AG09309 (cell line): ENCODE results near the gene STK26.

Experiments
- DNase-seq: peaks from one replicate; pipeline ENCODE4 v3.0.0-alpha.2; 2010; ENCODE audit warnings: low read depth
- H3K4me3 ChIP-seq: 2 replicates; pipeline ENCODE4 v1.5.1; 2011; ENCODE audit warnings: mild to moderate bottlenecking, low read depth, low read length, moderate library complexity; ENCODE audit not compliant: control insufficient read depth
- CTCF ChIP-seq: IDR thresholded peaks from 2 replicates; pipeline ENCODE4 v1.5.1; 2011; ENCODE audit warnings: mild to moderate bottlenecking, low read depth, low read length, inconsistent platforms; ENCODE audit not compliant: insufficient read depth, control insufficient read depth; ENCODE audit errors: missing control alignments

The STK26 gene

GRCh38 chrX:132022967-132023895 lies at the start of gene STK26:
STK26 (plus strand) TSS chrX:132023302; CDS start chrX:132023618, 316 bp downstream.
- no peak for TF ChIP-seq CTCF
- DNase-seq: no peak

GRCh38 chrX:131975851-131976250 lies 47.3 kb upstream of the STK26 start:
- TF ChIP-seq CTCF: no peak
- no peak for DNase-seq
- no peak overlapping the region for H3K4me3 ChIP-seq

More at GRCh38 chrX:132022967-132023895, at the start of gene STK26:
- peak within 1 kb of the TSS; percentile 64 for H3K4me3 ChIP-seq

- no peak overlapping the region for H3K4me3 ChIP-seq
- DNase-seq: no peak
- TF ChIP-seq CTCF: no peak
Measured at GRCh38 chrX:131977619-131978018, 45.5 kb upstream of the STK26 start.

- no peak for TF ChIP-seq CTCF
- H3K4me3 ChIP-seq: no peak overlapping the region
Measured at GRCh38 chrX:131979116-131979515, 44.0 kb upstream of the STK26 start.

DNA sequence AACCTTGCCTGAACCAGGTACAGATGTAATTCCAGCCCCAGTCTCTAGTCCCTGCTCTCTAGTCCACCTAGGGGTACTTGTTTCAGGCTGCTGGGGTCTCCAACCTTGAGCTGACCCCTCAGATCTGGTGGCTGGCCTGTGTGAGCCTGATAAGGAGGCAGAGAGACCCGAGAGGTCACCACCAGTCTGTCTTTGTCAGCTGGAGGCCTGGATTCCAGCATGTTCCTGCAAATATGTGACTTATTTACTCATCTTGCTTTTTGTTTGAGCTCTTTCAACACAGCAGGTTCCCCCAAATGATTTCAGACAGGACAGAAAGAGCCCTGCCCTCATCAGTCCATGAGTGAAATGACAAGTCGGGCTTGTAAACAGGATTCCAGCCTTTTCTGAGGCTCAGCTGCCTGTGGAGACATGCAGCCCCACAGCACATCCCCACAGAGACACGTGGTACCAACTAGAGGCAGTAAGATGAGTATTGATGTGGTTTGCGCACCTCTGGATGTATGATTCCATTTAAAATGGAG lies 37.5 kb upstream of the STK26 start:
- no peak for TF ChIP-seq CTCF
- DNase-seq: no peak

More at GRCh38 chrX:131979116-131979515, 44.0 kb upstream of the STK26 start:
- DNase-seq: no peak

DNA sequence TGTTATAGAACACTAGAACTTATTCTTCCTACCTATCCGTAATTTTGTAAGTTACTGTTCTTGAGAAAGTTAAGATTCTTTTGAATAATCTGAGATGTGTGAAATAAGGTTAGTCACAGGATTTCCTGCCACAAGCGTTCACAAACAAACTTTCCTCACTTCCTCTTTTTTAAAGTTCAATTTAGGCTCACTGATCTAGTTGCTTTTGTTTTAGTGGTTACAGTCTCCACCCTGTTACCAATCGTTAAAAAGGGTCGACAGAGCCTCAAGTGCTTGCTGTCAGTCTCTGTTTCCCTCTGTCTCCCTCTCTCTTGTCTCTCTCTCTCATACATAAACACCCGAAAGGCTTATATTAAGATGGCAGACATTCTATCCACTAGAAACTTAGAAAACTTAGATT lies 35.9 kb upstream of the STK26 start:
- no peak overlapping the region for H3K4me3 ChIP-seq
- DNase-seq: no peak

More for the DNA sequence above, 37.5 kb upstream of the STK26 start:
- no peak overlapping the region for H3K4me3 ChIP-seq

More for the DNA sequence above, 35.9 kb upstream of the STK26 start:
- no peak for TF ChIP-seq CTCF
